A549 (cell line): ENCODE results near the gene DPH5. TPM values are rescaled to one million over a fixed set of nuclear protein-coding genes. Genes with fewer than 3 reads are reported as not detected.

Experiments
- ATAC-seq, 2 experiments: fragments of 200-7000 bp in 1 of 2; fragments of >200 bp in 1 of 2; cut with Nextera tagmentation in 1 of 2; cut with Tn5 transposase in 1 of 2; 3 replicates each; pipeline versions ENCODE4 v1.8.0 to v1.9.1; 2018 to 2020; ENCODE audit warnings: mild to moderate bottlenecking in 1 of 2, moderate library complexity in 1 of 2
- CTCF ChIA-PET: fragments of 300-600 bp; sonication (Branson Sonifier 250); formaldehyde crosslinking; extraction: SDS; loops from one replicate; lab custom pipeline; 2021; ENCODE audit warnings: antibody characterized with exemption, inconsistent platforms; lab: Yijun Ruan, JAX
- POLR2A ChIA-PET: fragments of 350-600 bp; formaldehyde crosslinking; extraction: SDS; loops from one replicate; lab custom pipeline; 2021; ENCODE audit warnings: antibody characterized with exemption, inconsistent platforms; lab: Yijun Ruan, JAX
- DNase-seq, 2 experiments: peaks; one replicate each; pipeline versions ENCODE4 v3.0.0 to v3.0.0-alpha.2; 2011 to 2016; ENCODE audit warnings: low read depth in 1 of 2, low spot score in 1 of 2
- FAIRE-seq: peaks from 2 replicates; lab custom pipeline; 2011; peaks lifted over from hg19 to GRCh38; lab: Jason Lieb, UNC
- H3K27ac ChIP-seq, 2 experiments: fragments of >200 bp; sonication (Bioruptor Twin); formaldehyde crosslinking; 3 replicates each; pipeline ENCODE4 v1.5.1; 2016 to 2017
- H3K4me1 ChIP-seq: fragments of >200 bp; sonication (Bioruptor Twin); formaldehyde crosslinking; 3 replicates; pipeline ENCODE4 v1.6.1; 2016
- H3K4me2 ChIP-seq: fragments of >200 bp; sonication (Bioruptor Twin); formaldehyde crosslinking; 3 replicates; pipeline ENCODE4 v1.6.1; 2016
- H3K4me3 ChIP-seq: fragments of >200 bp; sonication (Bioruptor Twin); formaldehyde crosslinking; 3 replicates; pipeline ENCODE4 v1.5.1; 2016
- H3K9me3 ChIP-seq: fragments of >200 bp; sonication (Bioruptor Twin); formaldehyde crosslinking; 3 replicates; pipeline ENCODE4 v1.6.1; 2016
- BCL3 ChIP-seq: fragments of >200 bp; sonication (Bioruptor Twin); formaldehyde crosslinking; IDR thresholded peaks from 3 replicates; pipeline ENCODE4 v1.6.1; 2016
- CBX8 ChIP-seq: fragments of 200-600 bp; sonication (generic); IDR thresholded peaks from 2 replicates; pipeline ENCODE4 v1.6.1; 2016
- CTCF ChIP-seq: fragments of >200 bp; sonication (Bioruptor Twin); formaldehyde crosslinking; IDR thresholded peaks from 3 replicates; pipeline ENCODE4 v1.5.1; 2016
- E2F6 ChIP-seq: IDR thresholded peaks from 2 replicates; pipeline ENCODE4 v1.6.1; 2012; ENCODE audit warnings: low read depth, borderline replicate concordance
- EHF ChIP-seq: fragments of 250-450 bp; sonication (Bioruptor Pico); IDR thresholded peaks from 2 replicates; pipeline ENCODE4 v1.5.0; 2020; ENCODE audit warnings: mild to moderate bottlenecking
- EHMT2 ChIP-seq: fragments of 200-600 bp; sonication (generic); IDR thresholded peaks from 2 replicates; pipeline ENCODE4 v1.6.1; 2016; ENCODE audit warnings: antibody characterized with exemption, low read depth, mild to moderate bottlenecking, moderate library complexity
- ESRRA ChIP-seq: fragments of 150-350 bp; IDR thresholded peaks from 2 replicates; pipeline ENCODE4 v1.6.1; 2014; ENCODE audit warnings: mild to moderate bottlenecking, low read length, borderline replicate concordance
- FOSL2 ChIP-seq, 2 experiments: fragments of 450-650 bp in 1 of 2; fragments of >200 bp in 1 of 2; sonication (Bioruptor Twin) in 1 of 2; formaldehyde crosslinking; IDR thresholded peaks; 2 replicates each; pipeline versions ENCODE4 v1.5.0 to v1.6.1; 2016 to 2020; ENCODE audit warnings: mild to moderate bottlenecking in 1 of 2, moderate library complexity in 1 of 2
- GATA3 ChIP-seq: IDR thresholded peaks from 2 replicates; pipeline ENCODE4 v1.6.1; 2012; ENCODE audit warnings: borderline replicate concordance
- HOXA7 ChIP-seq: fragments of 250-450 bp; sonication (Bioruptor Pico); IDR thresholded peaks from 2 replicates; pipeline ENCODE4 v1.5.0; 2020; ENCODE audit warnings: mild to moderate bottlenecking, moderate library complexity
- JUNB ChIP-seq: fragments of >200 bp; sonication (Bioruptor Twin); formaldehyde crosslinking; IDR thresholded peaks from 2 replicates; pipeline ENCODE4 v1.6.1; 2016
- POLR2AphosphoS2 ChIP-seq: conservative IDR thresholded peaks from 2 replicates; pipeline ENCODE4 v1.6.1; 2012; ENCODE audit warnings: low read length, improper control_type of control experiment, inconsistent platforms
- RARB ChIP-seq: fragments of 250-450 bp; sonication (Bioruptor Pico); IDR thresholded peaks from 2 replicates; pipeline ENCODE4 v1.8.0; 2021; ENCODE audit warnings: mild to moderate bottlenecking, moderate library complexity
- SMC3 ChIP-seq: fragments of >200 bp; sonication (Bioruptor Twin); formaldehyde crosslinking; IDR thresholded peaks from 3 replicates; pipeline ENCODE4 v1.6.1; 2018; ENCODE audit warnings: inconsistent platforms
- TFCP2L1 ChIP-seq: fragments of 250-450 bp; sonication (Bioruptor Pico); IDR thresholded peaks from 2 replicates; pipeline ENCODE4 v1.5.0; 2021; ENCODE audit warnings: mild to moderate bottlenecking
- TP53 ChIP-seq: fragments of 250-450 bp; sonication (Bioruptor Pico); IDR thresholded peaks from 2 replicates; pipeline ENCODE4 v1.5.0; 2021; ENCODE audit warnings: mild to moderate bottlenecking, moderate library complexity
- ZFP36 ChIP-seq: fragments of 450-650 bp; IDR thresholded peaks from 2 replicates; pipeline ENCODE4 v1.6.1; 2014; ENCODE audit warnings: borderline replicate concordance; ENCODE audit not compliant: partially characterized antibody
- WGBS: methylation state at CpG from one replicate; pipeline ENCODE4 v1.1.6; 2017; ENCODE audit errors: missing lambda C conversion rate; 5-methylcytosine and 5-hydroxymethylcytosine counted together
- polyA plus RNA-seq, 4 experiments: library from polyadenylated mRNA; depleted of rRNA in 3 of 4; stranded (reverse); fragments of >200 nt; fragmentation: RNase III in 1 of 4; extraction: RNeasy Plus Mini Kit Qiagen cat#74134 plus additional on column Dnase treatment in 1 of 4; gene quantifications; 2 replicates in 3 of 4; 3 replicates in 1 of 4; pipeline ENCODE4 v1.2.3, GENCODE V29; 2011 to 2017

DPH5 gene
- polyA plus RNA-seq, 2 of the 4 experiments (the other 2 are of a cell fraction): 40.4 to 89.7 TPM

GRCh38 chr1:101064697-101065096 is 39.1 kb upstream of the DPH5 start:
- Histone ChIP-seq H3K4me1 (no peaks in the 10 kb centered on the region), H3K9me3 (no peaks in the 10 kb centered on the region), H3K4me3 (no peak overlapping the region), H3K4me2 (no peak overlapping the region)
- FAIRE-seq: no peak
- POLR2A ChIA-PET: no interaction called here
- DNase-seq: no peak
- no peak for TF ChIP-seq JUNB
- TF ChIP-seq ZFP36: no peak
- TF ChIP-seq RARB (CRISPR knock-in tag): no peak
- TF ChIP-seq ESRRA: no peak
- no peak for TF ChIP-seq EHF (CRISPR knock-in tag)
- TF ChIP-seq POLR2AphosphoS2: no peak
- TF ChIP-seq, all 56 proteins: peak for 0
- CTCF ChIA-PET: no interaction called here
- WGBS: 78% methylated on average over 2 of the region's 2 CpGs
- no peak overlapping the region for H3K27ac ChIP-seq
- no peak for ATAC-seq

GRCh38 chr1:101060992-101061391 is 35.4 kb upstream of the DPH5 start:
- no peak for DNase-seq
- ChIA-PET POLR2A (no interaction called here), CTCF (no interaction called here)
- ATAC-seq: no peak
- H3K9me3 ChIP-seq: no peaks in the 10 kb centered on the region
- no peak overlapping the region for H3K4me3 ChIP-seq
- no peak overlapping the region for H3K27ac ChIP-seq
- H3K4me2 ChIP-seq: no peak overlapping the region
- WGBS: 91% methylated on average over 1 of the region's 1 CpG
- FAIRE-seq: no peak
- no peaks in the 10 kb centered on the region for H3K4me1 ChIP-seq
- no peak for TF ChIP-seq JUNB
- TF ChIP-seq RARB (CRISPR knock-in tag): no peak

- Histone ChIP-seq H3K27ac (no peak overlapping the region), H3K9me3 (no peaks in the 10 kb centered on the region), H3K4me1 (no peaks in the 10 kb centered on the region), H3K4me3 (no peak overlapping the region)
- no peak for ATAC-seq
- TF ChIP-seq JUNB (no peak), E2F6 (no peak), BCL3 (no peak), EHF (CRISPR knock-in tag) (no peak), TFCP2L1 (CRISPR knock-in tag) (no peak)
- TF ChIP-seq, all 56 proteins: peak for 0
- ChIA-PET CTCF (no interaction called here), POLR2A (no interaction called here)
- no peak overlapping the region for H3K4me2 ChIP-seq
- no peak for DNase-seq
- no peak for FAIRE-seq
- WGBS: 92% methylated on average over 6 of the region's 6 CpGs
Observed at GRCh38 chr1:101059945-101060542, 34.5 kb upstream of the DPH5 start.

- Histone ChIP-seq H3K27ac (no peak overlapping the region), H3K4me1 (no peaks in the 10 kb centered on the region), H3K4me2 (no peak overlapping the region), H3K4me3 (no peak overlapping the region), H3K9me3 (no peaks in the 10 kb centered on the region)
- ChIA-PET CTCF (interaction anchor here (0.7 kb wide), 1 partner anchor 15 kb away, joined by 3 read pairs; no protein-coding TSS in a partner anchor), POLR2A (no interaction called here)
- no peak for ATAC-seq
- no peak for FAIRE-seq
- TF ChIP-seq SMC3: no peak
- no peak for TF ChIP-seq CTCF
- no peak for TF ChIP-seq TP53 (CRISPR knock-in tag)
- TF ChIP-seq GATA3: no peak
- no peak for TF ChIP-seq EHMT2
- TF ChIP-seq CBX8: no peak
- TF ChIP-seq FOSL2 (IDR thresholded peaks at IDR 0.05): no peak
- no peak for TF ChIP-seq FOSL2 (CRISPR knock-in tag; IDR thresholded peaks at IDR 0.05)
- no peak for TF ChIP-seq RARB (CRISPR knock-in tag)
- TF ChIP-seq ESRRA: no peak
- TF ChIP-seq HOXA7 (CRISPR knock-in tag): no peak
- DNase-seq: no peak
Observed at GRCh38 chr1:101055623-101056022, 30.0 kb upstream of the DPH5 start.
